HG02885 (cell line): Measurements from ENCODE around the gene S1PR4.

ENCODE experiments used
- ATAC-seq: cut with Tn5 transposase; IDR thresholded peaks from one replicate; pipeline ENCODE4 v1.9.1; 2021; ENCODE audit warnings: mild to moderate bottlenecking; ENCODE audit not compliant: unreplicated experiment, poor library complexity

S1PR4 gene

GRCh38 chr19:3178377-3178972 lies at the start of gene S1PR4:
S1PR4 (plus strand) TSS chr19:3178769; CDS start chr19:3178793, 24 bp downstream.
- ATAC-seq: no peak

GRCh38 chr19:3129112-3129511 lies 49.5 kb upstream of the S1PR4 start:
- no peak for ATAC-seq

GRCh38 chr19:3131168-3131567 lies 47.4 kb upstream of the S1PR4 start:
- no peak for ATAC-seq

- no peak for ATAC-seq
These were observed 45.4 kb upstream of the S1PR4 start for GRCh38 chr19:3132971-3133792.

GRCh38 chr19:3133793-3134116 lies 44.8 kb upstream of the S1PR4 start:
- ATAC-seq: no peak

- no peak for ATAC-seq
These were observed 42.4 kb upstream of the S1PR4 start, which contains the start of gene GNA15 for GRCh38 chr19:3135961-3136683. GNA15 (plus strand) TSS chr19:3136033; CDS start chr19:3136451, 418 bp downstream.

- no peak for ATAC-seq
These were observed 41.9 kb upstream of the S1PR4 start for GRCh38 chr19:3136684-3137055.

GRCh38 chr19:3137119-3137518 lies 41.5 kb upstream of the S1PR4 start:
- ATAC-seq: no peak

- ATAC-seq: no peak
These were observed 40.3 kb upstream of the S1PR4 start for GRCh38 chr19:3138268-3138667.

GRCh38 chr19:3140667-3141038 lies 37.9 kb upstream of the S1PR4 start:
- no peak for ATAC-seq

- ATAC-seq: no peak
These were observed 36.3 kb upstream of the S1PR4 start for GRCh38 chr19:3142292-3142670.

GRCh38 chr19:3142781-3143337 lies 35.7 kb upstream of the S1PR4 start:
- no peak for ATAC-seq

- no peak for ATAC-seq
These were observed 32.5 kb upstream of the S1PR4 start for GRCh38 chr19:3145909-3146676.

- ATAC-seq: no peak
These were observed 31.9 kb upstream of the S1PR4 start for GRCh38 chr19:3146677-3147100.

- ATAC-seq: no peak
These were observed 30.1 kb upstream of the S1PR4 start for GRCh38 chr19:3148503-3148902.

GRCh38 chr19:3149089-3149488 lies 29.5 kb upstream of the S1PR4 start:
- no peak for ATAC-seq

GRCh38 chr19:3149526-3150505 lies 28.8 kb upstream of the S1PR4 start:
- no peak for ATAC-seq

- no peak for ATAC-seq
These were observed 27.7 kb upstream of the S1PR4 start for GRCh38 chr19:3150739-3151329.
